Keratinocyte (primary cell): Measurements from ENCODE around the gene RPAP2. TPM values are rescaled to one million over a fixed set of nuclear protein-coding genes. Genes with fewer than 3 reads are reported as not detected.
"Not testable (repeated sequence)": the region's sequence is repeated elsewhere in the genome, so short reads cannot be mapped to it uniquely, and the experiment has no call there.

ENCODE experiments used
- DNase-seq: peaks from one replicate; pipeline ENCODE4 v3.0.0-alpha.2; 2011; ENCODE audit warnings: low read depth, missing footprints, low spot score
- FAIRE-seq: peaks from 2 replicates; lab custom pipeline; 2011; peaks lifted over from hg19 to GRCh38; lab: Jason Lieb, UNC
- H2AFZ ChIP-seq: 2 replicates; pipeline ENCODE4 v1.6.0; 2012; ENCODE audit warnings: low read length, control low read depth, inconsistent platforms; ENCODE audit not compliant: control insufficient read depth
- H3K27ac ChIP-seq: 2 replicates; pipeline ENCODE4 v1.5.1; 2011; ENCODE audit warnings: low read length; ENCODE audit not compliant: control insufficient read depth, insufficient read depth
- H3K27me3 ChIP-seq: 3 replicates; pipeline ENCODE4 v1.6.0; 2011; ENCODE audit warnings: low read length; ENCODE audit not compliant: control insufficient read depth, insufficient read depth; ENCODE audit errors: extremely low read depth
- H3K36me3 ChIP-seq, 2 experiments: 2 replicates in 1 of 2; 3 replicates in 1 of 2; pipeline ENCODE4 v1.5.1; 2011; ENCODE audit warnings: low read length in 2 of 2, mild to moderate bottlenecking in 1 of 2; ENCODE audit not compliant: control insufficient read depth in 2 of 2, insufficient read depth in 2 of 2; ENCODE audit errors: extremely low read depth in 1 of 2
- H3K4me1 ChIP-seq: 3 replicates; pipeline ENCODE4 v1.5.1; 2011; ENCODE audit warnings: low read length; ENCODE audit not compliant: control insufficient read depth, insufficient read depth; ENCODE audit errors: extremely low read depth
- H3K4me2 ChIP-seq: 3 replicates; pipeline ENCODE4 v1.6.0; 2011; ENCODE audit warnings: low read depth, low read length; ENCODE audit not compliant: control insufficient read depth, insufficient read depth; ENCODE audit errors: extremely low read depth
- H3K4me3 ChIP-seq, 3 experiments: fragments of 200-600 bp in 1 of 3; sonication (generic) in 1 of 3; 2 replicates in 2 of 3; 3 replicates in 1 of 3; pipeline ENCODE4 v1.5.1; 2011 to 2016; ENCODE audit warnings: low read length in 3 of 3, mild to moderate bottlenecking in 3 of 3, control low read depth in 2 of 3, inconsistent platforms in 1 of 3, low read depth in 1 of 3, mixed read lengths in 1 of 3, mixed run types in 1 of 3, moderate library complexity in 1 of 3; ENCODE audit not compliant: control insufficient read depth in 2 of 3, insufficient read depth in 2 of 3; ENCODE audit errors: extremely low read depth in 1 of 3
- H3K79me2 ChIP-seq: 2 replicates; pipeline ENCODE4 v1.6.0; 2012; ENCODE audit warnings: low read length; ENCODE audit not compliant: control insufficient read depth, insufficient read depth
- H3K9ac ChIP-seq: 3 replicates; pipeline ENCODE4 v1.6.0; 2011; ENCODE audit warnings: low read length; ENCODE audit not compliant: control insufficient read depth, insufficient read depth; ENCODE audit errors: extremely low read depth
- H3K9me1 ChIP-seq: 3 replicates; pipeline ENCODE4 v1.6.0; 2011; ENCODE audit warnings: low read length; ENCODE audit not compliant: control insufficient read depth, insufficient read depth; ENCODE audit errors: extremely low read depth
- H3K9me3 ChIP-seq: 2 replicates; pipeline ENCODE4 v1.5.1; 2012; ENCODE audit warnings: low read depth, low read length; ENCODE audit not compliant: control insufficient read depth
- H4K20me1 ChIP-seq: 3 replicates; pipeline ENCODE4 v1.6.0; 2011; ENCODE audit warnings: low read length; ENCODE audit not compliant: control insufficient read depth, insufficient read depth; ENCODE audit errors: extremely low read depth
- CTCF ChIP-seq, 3 experiments: IDR thresholded peaks in 1 of 3; conservative IDR thresholded peaks in 1 of 3; optimal IDR thresholded peaks in 1 of 3; 2 replicates in 2 of 3; 3 replicates in 1 of 3; pipeline versions ENCODE3 to v1.5.1; 2011; ENCODE audit warnings: low read length in 3 of 3, mild to moderate bottlenecking in 3 of 3, moderate library complexity in 2 of 3, control low read depth in 1 of 3, inconsistent platforms in 1 of 3; ENCODE audit not compliant: insufficient read depth in 2 of 3; ENCODE audit errors: extremely low read depth in 1 of 3
- EZH2 ChIP-seq: IDR thresholded peaks from one replicate; pipeline ENCODE4 v1.6.1; 2012; ENCODE audit warnings: inconsistent platforms, mild to moderate bottlenecking, low read length, moderate library complexity
- dilution Hi-C: fragments of 300-500 bp; cut with MboI; formaldehyde crosslinking; loops from one replicate; pipeline ENCODE4 v1.7.0; 2020; ENCODE audit warnings: low sequenced_read_pairs; ENCODE audit not compliant: extremely low pct_ligation_motif_present
- polyA minus RNA-seq, 3 experiments: library from RNA; depleted of rRNA, polyadenylated mRNA; stranded (reverse); fragments of >200 nt; gene quantifications; 1 replicate in 1 of 3; 2 replicates in 1 of 3; 3 replicates in 1 of 3; pipeline ENCODE4 v1.2.3, GENCODE V29; 2011
- polyA plus RNA-seq, 5 experiments: library from polyadenylated mRNA; depleted of rRNA in 3 of 5; stranded (reverse) in 3 of 5; stranded (forward) in 1 of 5; unstranded in 1 of 5; fragments of >200 nt; gene quantifications; 1 replicate in 1 of 5; 2 replicates in 3 of 5; 3 replicates in 1 of 5; pipeline versions ENCODE4 v1.2.1 to v1.2.3, GENCODE V29; 2011 to 2012; ENCODE audit warnings: missing spikeins in 2 of 5, low read depth in 1 of 5, low replicate concordance in 1 of 5

The RPAP2 gene
- polyA plus RNA-seq, result 12.2 to 21.5 TPM (median 12.5 TPM) in 3 replicates
- polyA plus RNA-seq (2011; ENCODE audit: low read depth), result 24.8 TPM
- polyA plus RNA-seq (2011; cell fraction: cytosol; rRNA removed), result 9.7 and 28.1 TPM in 2 replicates
- 12.4 and 21.1 TPM in 2 replicates for polyA plus RNA-seq (2011; cell fraction: nucleus; rRNA removed)
- 12.2 and 12.3 TPM in 2 replicates for polyA plus RNA-seq (2012; ENCODE audit: low replicate concordance)
- 2.5 to 17.6 TPM (median 4.8 TPM) in 3 replicates for polyA minus RNA-seq
- polyA minus RNA-seq (2011; cell fraction: cytosol; rRNA and poly(A)+ RNA removed), result 3.3 TPM
- 4.2 and 22.3 TPM in 2 replicates for polyA minus RNA-seq (2011; cell fraction: nucleus; rRNA and poly(A)+ RNA removed)

DNA sequence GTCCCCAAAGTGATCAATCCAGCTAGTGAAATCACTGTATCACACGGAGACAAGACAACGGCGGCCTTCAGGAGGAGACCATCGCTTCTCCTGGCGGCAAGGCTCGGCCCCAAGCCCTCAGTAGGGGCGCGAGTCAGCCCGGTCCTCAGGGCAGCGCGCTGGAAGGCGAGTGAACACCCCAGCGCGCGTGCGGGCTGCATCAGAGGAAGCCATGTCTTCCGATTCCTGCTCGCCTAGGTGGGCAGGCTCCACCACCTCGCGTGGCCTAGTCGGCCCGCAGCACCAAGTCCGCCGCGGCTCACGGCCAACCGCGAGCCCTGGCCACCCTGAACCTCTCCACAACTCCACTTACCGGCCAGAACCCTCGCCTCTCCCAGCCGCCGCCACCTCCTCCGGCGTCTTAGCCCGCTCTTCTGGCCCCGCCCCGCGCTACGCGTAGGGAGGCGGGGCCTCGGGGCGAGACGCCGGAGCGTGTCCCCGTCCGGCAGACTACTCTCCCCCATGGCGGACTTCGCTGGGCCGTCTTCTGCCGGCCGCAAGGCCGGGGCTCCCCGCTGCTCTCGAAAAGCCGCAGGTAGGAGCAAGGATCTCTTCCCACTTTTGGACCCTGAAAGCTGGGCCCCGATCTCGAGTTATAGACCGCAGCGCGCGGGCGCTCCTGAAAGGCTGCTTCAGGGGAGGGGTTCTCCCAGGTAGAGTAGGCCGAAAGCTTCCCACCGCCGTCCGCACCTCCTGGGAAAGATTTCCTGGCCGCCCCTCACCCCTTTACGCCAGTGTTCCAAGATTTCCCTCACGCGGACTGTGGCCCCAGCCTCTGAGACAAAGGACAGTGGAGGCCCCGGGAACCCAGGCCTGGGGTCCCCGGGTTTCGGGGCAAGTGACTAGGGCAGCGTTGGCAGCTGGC, at the start of gene RPAP2, which contains the start of gene GLMN:
Gene RPAP2 (plus strand): TSS at position 487 of the 904 bp plus-strand sequence. CDS start 15 bp downstream, at position 502.
Gene GLMN (minus strand): TSS at position 415 of the 904 bp plus-strand sequence. CDS start 988 bp downstream, outside the sequence.
- FAIRE-seq, result no peak
- Histone ChIP-seq H3K4me2 (peak within 1 kb of the TSS; percentile 97), H3K79me2 (peaks cover 23% of the 10 kb centered on the region), H3K9ac (peak within 1 kb of the TSS; percentile 95), H3K9me3 (no peaks in the 10 kb centered on the region), H3K27ac (peak within 1 kb of the TSS; percentile 89), H3K4me3 (peak within 1 kb of the TSS; percentile 96 to 97 (median 97)), H3K9me1 (no peaks in the 10 kb centered on the region), H3K27me3 (no peaks in the 10 kb centered on the region), H4K20me1 (no peaks in the 10 kb centered on the region), H3K4me1 (peaks cover 10% of the 10 kb centered on the region), H2AFZ (peak within 1 kb of the TSS; percentile 99), H3K36me3 (peaks cover 3 to 15% of the 10 kb centered on the region in 2 experiments)
- dilution Hi-C loops, result no loop called here
- DNase-seq, result no peak
- TF ChIP-seq CTCF (optimal IDR thresholded peaks at IDR 0.05 in 1 of 3, IDR thresholded peaks at IDR 0.05 in 1 of 3, conservative IDR thresholded peaks at IDR 0.05 in 1 of 3; ENCODE audit: extremely low read depth in 1 of 3, insufficient read depth in 2 of 3, low read length in 3 of 3), result peak in 2 of 3 experiments; percentile 16 to 18
- no peak for TF ChIP-seq EZH2

- H2AFZ ChIP-seq, H3K79me2 ChIP-seq, DNase-seq, H3K9ac ChIP-seq, H3K9me1 ChIP-seq, H3K27ac ChIP-seq, H3K4me2 ChIP-seq, H3K4me1 ChIP-seq, H3K36me3 ChIP-seq, H3K4me3 ChIP-seq, H4K20me1 ChIP-seq, FAIRE-seq, H3K27me3 ChIP-seq, H3K9me3 ChIP-seq: not testable (repeated sequence)
- dilution Hi-C loops, result loop anchor here (25.0 kb wide), 1 partner anchor 267 kb away; no protein-coding TSS in a partner anchor
Measured at GRCh38 chr1:92254714-92255113, 44.1 kb upstream of the RPAP2 start.
